IPS-NIHi11 (cell line): Measurements from ENCODE around the gene RUNX3.
"Not testable (repeated sequence)": the region's sequence is repeated elsewhere in the genome, so short reads cannot be mapped to it uniquely, and the experiment has no call there.

Source experiments
- DNase-seq: peaks from one replicate; pipeline ENCODE4 v3.0.0; 2012; ENCODE audit warnings: mixed read lengths, low spot score

RUNX3 gene

DNA sequence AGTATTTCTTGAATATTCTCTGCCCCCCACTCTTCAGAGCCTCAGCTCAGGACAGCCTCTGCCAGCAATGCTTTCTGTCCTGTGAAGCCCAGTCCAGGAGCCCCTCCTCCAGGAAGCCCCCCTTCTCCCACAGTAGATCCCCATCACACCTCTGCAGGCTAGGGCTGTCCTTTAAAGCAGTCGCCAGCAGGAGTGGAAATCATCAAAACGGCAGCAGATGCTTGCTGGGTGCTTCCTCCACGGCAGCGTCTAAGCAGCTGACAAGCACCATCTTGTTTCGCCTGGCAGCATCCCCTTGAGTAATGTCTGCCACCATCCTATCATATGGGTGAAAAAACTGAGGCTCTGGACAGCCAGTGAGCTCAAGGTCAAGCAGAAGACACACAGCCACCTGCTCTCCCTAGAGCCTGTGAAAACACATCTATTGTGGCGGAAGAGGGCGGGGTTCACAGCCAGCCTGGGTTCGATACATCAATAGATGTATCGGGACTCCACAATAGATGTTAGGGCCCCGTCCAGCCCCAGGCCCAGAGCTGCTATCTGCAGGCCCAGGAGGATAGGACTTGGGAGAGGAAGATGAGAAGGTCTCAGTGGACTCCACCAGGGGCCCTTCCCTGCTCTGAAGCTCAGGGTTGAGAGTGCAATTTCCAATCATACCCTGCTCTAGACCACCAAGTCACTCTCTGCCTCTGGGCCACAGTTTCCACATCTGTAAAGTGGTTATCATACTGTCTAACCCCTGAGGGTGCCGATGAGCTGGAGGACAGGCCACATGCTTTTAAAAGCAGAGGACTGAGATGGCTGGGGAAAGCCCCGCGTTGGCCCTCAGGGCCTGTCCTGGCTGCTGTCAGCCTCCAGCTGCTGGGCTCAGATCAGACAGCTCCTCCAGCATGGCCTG, 17.5 kb downstream of the RUNX3 start:
- DNase-seq, result no peak

DNA sequence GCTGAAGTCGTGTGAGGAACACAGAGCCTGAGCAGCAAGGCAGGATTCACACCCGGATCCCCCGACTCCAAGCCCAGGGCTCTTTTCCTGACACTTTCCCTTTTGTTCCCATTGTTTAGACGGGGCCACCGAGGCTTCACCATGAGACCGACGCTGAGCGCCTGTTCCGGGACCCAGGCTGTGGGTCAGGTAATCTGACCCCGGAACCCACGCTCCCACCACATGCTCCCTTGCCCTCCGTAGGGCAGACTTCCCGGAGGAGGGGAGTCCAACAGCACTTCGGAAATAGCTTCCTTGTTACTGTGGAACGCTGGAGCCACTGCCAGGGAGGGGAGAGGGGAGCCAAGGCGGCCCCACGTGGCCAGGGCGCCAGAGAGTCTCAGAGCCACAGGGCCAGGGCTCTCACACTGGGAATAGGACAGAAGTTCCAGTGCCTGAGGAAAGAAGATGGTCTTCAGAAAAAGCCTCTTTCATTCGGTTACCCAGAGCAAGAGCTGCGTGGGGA, 18.4 kb downstream of the RUNX3 start:
- no peak for DNase-seq

DNA sequence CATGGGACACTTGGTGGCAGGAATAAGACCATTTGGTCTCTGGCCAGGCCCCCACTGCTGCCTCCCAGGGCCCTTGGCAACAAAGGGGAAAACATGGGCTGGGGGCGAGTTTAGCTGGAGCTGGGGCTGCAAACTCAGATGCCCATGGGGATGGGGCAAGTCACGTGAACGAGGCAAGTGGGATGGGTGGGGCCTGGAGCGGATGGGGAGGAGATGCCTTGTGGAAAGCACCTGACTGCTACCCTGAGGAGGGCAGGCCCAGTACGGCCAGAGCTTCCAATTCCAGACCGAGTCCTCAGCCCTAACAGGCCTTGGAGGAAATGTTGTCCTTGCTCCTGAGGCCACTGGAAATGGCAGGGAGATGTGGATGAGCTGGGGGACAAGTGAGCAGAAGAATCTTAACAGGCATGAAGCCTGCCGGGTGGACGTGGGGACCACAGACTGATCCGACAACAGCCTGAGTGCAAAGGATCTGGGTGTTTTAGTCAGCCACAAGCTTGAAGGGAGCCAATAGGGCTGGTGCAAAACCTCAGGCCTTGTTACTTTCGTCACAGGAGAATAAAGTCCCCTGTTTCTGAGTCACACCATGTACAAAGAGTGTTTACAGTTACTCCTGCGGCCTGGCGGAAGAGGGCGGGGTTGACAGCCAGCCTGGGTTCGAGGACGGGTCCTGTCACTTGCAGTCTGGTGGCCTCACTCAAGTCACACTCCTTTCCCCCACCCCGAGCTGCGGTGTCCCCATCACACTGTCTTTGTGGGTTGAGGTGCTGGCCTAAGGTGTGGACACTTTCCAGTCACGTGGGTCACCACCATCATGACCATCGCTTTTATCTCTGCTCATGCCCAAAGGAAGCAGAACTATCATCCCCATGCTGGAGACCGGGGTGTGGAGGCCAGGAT, 19.1 kb downstream of the RUNX3 start:
- no peak for DNase-seq

DNA sequence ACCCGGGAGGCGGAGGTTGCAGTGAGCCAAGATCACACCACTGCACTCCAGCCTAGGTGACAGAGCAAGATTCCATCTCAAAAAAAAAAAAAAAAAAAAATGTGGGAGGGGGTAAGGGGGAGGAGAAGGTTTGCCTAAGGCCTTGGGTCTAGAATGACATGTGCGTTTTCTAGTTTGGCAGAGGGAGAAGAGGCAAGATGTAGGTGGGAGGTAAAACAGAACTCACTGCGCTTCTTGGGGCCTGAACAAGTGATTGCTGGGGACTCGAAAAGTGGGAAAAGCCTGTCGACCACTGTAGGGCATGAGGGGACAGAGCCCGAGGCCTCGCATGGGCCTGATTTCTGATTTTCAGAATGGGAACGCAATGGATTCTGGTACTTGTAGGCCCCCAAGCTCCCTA, 19.9 kb downstream of the RUNX3 start:
- DNase-seq, result no peak

DNA sequence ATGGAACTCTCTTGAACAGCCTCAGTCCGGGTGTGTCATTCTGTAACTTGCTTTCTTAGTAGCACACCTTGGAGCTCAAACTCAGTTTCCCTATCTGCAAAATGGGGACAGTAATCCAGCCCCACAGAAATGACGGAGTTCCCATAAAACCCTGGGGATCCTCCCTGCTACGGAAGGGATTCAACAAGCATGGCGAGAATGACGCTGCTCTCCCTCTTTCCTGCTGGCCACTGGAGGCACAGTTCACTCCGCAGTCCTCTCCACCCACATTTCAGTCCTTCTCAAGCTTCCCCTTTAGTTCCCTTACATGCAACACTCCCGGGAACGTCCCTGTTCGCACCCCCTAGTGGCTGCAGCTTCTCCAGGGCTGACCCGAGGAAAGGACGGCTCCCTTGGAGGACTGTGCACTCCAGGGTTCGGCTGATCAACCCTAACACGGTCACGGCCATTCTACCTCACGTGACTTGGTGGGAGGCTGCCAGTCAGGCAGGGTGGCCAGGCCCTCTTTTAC, 20.6 kb downstream of the RUNX3 start:
- peak; percentile 88 for DNase-seq

DNA sequence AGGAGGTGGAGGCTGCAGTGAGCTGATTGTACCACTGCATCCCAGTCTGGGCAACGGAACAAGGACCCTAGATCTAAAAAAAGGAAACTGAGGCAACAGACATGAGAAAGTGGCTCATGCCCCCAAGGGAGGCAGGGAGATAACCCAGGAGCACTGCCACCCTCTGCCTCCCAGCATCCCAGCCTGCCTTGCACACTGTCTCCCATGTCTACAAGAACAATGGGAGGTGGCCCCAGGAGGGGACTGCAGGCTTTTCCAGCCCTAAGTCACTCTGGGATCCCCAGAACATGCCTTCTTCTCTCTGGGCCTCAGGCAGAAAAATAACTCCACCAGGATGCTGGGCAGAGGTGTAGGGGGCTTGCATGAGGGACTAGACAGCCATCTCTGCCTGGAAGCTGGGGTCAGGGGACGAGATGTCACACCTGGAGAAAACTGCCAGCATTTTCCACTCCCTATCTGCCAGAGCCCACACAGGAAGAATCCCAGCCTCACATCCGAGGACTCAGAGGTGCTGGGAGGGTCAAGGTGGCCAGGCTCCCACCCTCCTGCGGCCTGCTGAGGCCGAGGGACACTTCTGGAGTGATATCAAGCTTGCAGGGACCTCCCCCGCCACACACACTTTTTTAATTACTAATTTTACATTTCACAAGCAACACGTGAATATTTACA, 21.4 kb downstream of the RUNX3 start:
- DNase-seq, result no peak

DNA sequence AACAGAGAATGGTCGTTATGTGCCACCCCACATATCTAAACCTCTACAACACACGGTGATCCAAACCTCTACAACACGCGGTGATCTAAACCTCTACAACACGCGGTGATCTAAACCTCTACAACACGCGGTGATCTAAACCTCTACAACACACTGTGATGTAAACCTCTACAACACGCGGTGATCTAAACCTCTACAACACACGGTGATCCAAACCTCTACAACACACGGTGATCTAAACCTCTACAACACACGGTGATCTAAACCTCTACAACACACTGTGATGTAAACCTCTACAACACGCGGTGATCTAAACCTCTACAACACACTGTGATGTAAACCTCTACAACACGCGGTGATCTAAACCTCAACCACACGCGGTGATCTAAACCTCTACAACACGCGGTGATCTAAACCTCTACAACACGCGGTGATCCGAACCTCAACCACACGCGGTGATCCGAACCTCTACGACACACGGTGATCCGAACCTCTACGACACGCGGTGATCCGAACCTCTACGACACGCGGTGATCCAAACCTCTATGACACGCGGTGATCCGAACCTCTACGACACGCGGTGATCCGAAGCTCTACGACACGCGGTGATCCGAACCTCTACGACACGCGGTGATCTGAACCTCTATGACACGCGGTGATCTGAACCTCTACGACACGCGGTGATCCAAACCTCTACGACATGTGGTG, 22.3 kb downstream of the RUNX3 start:
- DNase-seq, result not testable (repeated sequence)

DNA sequence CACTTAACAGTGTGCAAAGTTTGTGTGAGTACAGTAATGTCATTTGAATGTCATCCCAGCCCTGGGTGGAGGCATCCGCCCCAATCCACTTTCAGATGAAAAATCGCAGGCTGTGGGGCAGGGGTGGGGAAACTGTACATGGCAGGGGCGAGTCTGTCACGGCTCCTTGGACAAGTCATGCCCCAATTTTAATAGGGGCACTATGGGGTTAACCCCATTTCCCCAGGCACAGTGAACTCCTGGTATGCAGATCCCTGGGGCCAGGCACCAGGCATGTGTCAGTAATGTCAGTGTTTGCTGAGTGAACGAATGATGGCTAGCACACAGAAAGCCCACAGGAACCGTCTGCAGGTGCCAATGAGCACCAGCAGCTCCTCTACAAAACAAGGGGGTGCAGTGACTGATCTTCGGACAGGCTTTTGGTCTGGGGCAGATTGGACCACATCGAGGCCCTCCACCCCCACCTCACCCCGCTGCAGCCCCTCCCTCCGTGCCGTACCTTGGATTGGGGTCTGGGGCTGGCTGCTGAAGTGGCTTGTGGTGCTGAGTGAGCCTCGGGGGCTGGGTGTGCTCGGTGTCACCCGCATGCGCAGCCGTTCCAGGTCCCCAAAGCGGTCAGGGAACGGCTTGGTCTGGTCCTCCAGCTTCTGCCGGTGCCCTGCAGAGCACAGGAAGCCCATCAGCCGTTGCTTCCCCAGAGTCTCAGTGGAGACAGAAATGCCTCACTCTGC, 23.2 kb downstream of the RUNX3 start:
- DNase-seq, result no peak

DNA sequence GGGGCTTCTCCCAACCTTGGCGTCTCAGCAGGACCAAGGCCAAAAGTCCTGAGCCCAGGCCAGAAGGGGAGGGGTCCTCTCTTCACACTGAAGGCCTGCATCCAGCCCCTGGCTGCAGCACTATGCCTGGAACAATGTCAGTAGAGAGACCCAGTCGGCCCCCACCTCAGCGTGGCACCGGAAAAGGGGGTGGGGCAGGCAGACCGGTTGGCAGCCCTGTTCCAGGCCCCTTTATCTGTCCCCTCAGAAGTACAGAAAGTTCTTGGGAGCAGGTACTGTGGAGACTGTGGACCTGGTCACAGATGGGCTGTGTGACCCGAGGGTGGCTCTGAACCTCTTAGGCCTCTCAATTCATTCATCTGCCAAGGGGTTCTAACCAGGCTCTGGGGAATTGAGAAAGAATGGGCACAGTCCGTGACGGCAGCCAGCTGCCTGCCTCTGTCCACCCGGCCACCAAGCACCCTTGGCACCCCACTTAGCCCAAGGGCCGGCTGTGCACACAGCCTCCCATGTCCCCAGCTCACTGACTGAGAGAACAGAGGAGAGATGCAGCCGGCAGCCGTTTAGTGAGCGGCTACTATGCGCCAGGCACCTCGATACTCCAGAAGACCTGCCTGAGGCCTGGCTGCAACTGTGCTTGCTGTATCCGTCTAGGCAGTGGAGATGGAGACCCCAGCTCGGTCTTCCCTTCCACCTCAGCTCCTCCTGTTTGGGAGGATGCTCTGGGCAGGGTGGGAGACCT, 23.9 kb downstream of the RUNX3 start:
- DNase-seq, result no peak

DNA sequence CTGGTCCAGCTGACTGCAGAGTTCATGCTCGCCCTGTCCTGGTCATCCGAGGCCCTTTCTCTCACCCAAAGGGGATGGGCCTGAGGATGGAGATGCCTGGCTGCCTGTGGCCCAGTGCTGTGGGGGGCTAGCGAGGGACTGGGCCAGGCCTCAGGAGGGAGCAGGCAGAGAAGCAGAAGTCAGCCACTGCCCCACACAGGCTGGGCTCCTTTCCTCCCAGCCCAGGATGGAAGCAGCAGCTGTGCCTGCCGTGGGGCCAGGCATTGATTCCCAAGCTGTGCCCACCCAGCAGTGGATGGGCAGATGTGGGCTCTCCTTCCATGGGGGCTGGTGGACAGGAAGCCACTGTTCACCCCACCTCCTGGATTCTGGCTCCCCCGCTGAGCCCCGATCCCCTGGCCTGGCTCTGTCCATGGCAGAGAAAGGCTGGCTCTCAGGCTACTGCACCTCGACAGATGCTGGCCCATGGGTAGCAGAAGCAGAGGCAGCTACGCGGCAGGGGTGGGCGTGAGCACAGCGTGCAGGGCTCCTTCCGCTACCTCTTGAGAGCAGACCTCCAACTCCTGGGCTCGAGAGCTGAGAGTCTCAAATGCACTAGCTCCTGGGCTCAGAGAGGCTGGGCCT, 24.6 kb downstream of the RUNX3 start:
- no peak for DNase-seq

DNA sequence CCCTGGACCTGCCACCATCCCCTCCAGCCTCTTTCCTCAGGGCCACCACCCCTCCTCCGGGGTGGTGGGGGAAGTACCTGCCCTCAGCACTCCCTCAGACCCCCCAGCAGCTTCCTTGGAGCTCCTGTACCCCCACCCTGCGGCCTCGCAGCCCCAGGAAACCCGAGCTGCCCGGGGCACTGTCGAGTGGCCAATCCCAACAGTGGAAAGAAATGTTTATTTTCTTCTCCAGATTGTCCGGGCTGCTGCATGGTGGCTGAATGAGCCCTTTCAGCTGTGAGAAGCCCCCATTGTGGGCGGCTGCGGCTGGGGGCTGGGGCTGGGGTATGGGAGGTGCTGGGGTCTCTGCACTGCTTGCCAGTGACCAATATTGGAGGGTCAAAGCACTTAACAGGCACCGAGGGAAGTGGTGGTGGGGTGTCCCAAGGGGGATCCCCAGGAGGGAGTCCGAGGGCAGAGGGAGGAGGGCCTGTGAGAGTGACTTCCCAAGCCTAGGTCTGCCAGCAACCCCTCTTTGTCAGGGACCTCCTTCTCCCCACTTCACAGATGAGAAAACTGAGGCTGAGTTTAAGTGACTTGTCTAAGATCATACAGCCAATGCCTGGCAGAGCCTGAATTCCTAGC, 25.2 kb downstream of the RUNX3 start:
- DNase-seq, result no peak

DNA sequence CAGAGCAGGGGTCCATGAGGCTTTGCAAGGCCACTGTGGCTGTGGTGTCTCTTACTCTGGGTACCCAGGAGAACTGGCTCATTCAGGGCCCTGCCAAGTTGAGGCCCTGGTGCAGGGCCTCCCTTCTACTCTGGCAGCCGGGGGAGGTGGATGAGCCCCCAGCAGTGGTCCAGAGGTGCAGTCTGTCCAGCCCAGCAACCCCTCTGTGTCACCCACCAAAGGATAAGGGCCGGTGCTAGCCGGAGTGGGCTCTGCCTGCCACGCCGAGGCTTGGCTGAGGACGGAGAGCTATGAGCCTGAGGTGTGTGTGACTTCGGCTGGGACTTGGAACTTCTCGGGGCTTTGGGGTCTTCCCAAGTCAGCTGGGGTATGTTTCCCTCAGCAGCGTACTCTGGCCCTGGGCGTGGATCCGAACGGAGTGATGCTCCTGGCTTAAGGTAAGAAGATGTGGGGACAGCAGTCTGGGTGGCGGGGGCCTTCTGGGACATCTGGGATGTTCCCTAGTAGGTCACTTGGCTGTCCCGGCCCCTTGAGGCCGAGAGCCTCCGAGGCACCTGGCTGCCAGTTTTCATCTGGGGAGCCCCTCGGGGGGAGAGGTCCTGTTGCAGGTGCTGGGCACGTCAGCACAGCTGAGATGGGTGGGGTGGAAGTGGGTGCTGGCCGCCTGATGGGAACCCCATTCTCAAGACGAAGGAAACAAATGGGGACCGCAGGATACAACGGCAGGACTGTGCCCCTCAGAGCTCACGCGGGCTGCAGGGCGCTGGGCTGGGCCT, 25.9 kb downstream of the RUNX3 start:
- no peak for DNase-seq

DNA sequence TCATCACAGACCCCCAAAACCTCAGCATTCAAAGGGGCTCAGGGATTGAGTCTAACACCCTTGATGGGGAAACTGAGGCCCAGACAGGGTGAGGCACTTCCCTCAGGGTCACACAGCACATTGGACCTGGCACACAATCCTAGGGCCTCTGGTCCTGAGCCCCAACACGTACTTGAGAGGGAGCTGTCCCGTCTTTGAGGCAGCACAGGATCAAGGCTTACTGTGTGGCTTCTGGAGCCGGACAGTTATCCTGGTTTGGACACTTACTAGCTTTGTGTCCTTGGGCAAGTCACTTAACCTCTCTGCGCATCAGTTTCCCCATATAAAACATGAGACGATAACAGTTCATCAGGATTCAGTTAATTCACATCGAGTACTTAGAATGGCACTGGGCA, 26.5 kb downstream of the RUNX3 start:
- no peak for DNase-seq

DNA sequence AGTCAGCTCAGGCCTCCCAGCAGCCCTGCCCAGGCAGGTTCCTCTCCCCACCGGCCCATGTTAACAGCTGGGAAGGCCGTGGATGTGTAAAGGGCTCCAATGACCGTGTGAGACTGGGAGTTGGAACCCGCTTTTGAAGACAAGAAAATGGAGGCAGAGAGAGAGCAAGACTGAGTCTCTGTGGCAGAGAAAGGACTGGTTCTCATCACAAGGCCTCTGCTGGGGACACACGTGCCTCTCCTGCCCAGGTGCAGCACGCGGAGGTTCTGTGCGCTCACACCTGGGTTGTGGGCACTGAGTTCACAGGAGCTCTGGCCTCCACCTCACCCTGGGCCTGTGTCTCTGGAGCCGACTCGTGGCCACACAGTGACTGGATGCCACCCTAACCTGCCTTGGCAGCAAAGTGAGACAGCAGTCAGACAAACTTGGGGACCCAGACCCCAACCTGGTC, 27.0 kb downstream of the RUNX3 start:
- no peak for DNase-seq

DNA sequence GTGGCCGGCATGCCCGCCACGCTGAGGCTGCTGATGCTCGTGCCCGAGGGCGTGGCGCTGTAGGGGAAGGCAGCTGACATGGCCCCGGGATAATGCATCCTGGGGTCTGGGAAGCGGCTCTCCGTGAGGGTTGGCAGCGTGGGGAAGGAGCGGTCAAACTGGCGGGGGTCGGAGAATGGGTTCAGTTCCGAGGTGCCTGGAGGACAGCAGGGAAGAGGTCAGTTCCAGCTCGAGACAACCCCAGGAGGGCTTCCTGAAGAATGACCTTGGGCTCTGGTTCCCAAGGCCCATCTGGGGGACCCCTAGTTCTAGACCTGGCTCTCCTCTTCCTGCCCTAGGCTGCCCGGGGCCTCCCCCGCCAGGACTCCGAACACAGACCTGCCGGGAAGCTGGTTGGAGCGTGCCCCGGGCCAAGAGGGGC, 27.6 kb downstream of the RUNX3 start:
- DNase-seq, result no peak

DNA sequence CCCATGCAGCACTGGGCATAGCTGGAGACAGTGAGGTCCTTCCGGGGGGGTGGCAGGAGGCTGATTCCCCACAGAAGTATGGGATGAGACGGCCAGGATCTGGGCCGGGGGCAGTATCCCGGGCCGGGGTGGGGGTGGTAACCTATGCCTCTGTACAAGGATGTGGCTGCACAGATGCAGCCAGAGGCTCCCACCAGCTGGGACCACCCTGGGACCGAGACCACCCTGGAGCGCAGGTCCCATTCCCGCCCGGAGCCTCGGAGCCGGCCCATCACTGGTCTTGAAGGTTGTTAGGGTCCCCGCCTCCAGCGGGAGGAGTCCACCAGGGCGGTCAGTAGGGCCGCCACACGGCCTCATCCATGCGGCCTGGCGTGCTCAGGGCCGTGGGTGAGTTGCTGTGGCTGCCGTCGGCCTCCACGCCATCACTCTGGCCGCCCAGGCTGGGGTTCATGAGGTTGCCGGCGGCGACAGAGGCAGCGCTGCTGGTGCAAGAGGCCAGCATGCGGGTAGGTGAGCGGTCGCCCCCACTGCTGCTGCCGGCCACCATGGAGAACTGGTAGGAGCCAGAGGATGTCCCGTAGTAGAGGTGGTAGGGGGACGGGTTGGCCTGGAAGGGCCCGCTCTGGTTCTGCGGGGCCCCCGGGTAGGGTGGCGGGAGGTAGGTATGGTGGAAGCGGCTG, 28.1 kb downstream of the RUNX3 start:
- DNase-seq, result no peak

DNA sequence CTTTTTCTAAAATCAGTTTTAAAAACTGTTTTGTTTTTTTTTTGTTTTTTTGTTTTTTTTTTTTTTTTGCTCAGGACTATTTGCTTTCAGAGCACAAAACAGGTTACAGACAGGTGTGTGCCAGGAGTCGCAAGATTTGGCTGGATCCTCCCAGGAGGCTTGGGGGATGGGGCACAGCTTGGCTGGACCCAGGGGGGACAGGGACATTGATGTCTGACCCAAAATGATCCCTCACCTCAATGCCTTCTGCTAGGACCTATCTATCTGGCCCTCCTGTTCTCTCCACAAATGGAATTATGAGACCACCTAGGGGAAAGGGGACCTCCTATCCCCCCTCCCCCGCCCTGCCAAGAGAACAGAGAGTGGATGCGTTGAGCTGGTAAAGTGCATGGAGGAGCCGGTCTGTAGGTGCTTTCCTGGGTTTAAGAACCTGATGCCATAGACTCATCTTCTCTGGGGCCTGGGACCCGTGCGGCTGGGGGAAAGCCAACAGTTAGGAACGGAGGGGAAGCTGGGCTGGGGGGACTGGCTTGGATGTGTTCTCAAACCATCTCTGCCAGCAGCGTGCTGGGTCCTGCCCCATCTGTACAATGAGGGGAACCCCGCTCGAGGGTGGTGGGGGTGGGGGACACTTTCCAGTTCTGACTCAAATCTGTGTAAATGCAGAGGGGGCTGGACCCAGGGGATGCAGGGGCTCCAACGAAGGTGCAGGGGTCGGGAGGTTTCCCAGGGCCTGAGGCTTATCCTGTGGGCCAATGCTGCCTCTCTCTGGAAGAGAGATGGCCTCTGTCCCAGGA, 28.9 kb downstream of the RUNX3 start:
- DNase-seq, result no peak
